ENCODE measurements around the gene GARNL3. TPM values are rescaled to one million over a fixed set of nuclear protein-coding genes. Genes with fewer than 3 reads are reported as not detected.
A peak's percentile ranks its signal among the peaks of the same experiment; 100 is the strongest.

Gene GARNL3
- polyA plus RNA-seq, 1 experiment, result 2.2 TPM

GRCh38 chr9:127237801-127238200, 26.8 kb upstream of the GARNL3 start:
- no peak overlapping the region for H3K4me3 ChIP-seq (ENCODE audit: low read depth, low read length)
- ChIA-PET POLR2A (no interaction called here), CTCF (no interaction called here)
- DNase-seq (ENCODE audit: low read depth), result no peak
- H3K27me3 ChIP-seq (ENCODE audit: control insufficient read depth, insufficient read depth, low read length), result no peaks in the 10 kb centered on the region
- no peak for TF ChIP-seq CTCF (IDR thresholded peaks at IDR 0.05; ENCODE audit: insufficient read depth, low read depth, low read length)
- H3K36me3 ChIP-seq (ENCODE audit: control insufficient read depth, insufficient read depth, low read length), result no peaks in the 10 kb centered on the region

GRCh38 chr9:127241354-127241753, 23.2 kb upstream of the GARNL3 start:
- Histone ChIP-seq H3K27me3 (ENCODE audit: control insufficient read depth, insufficient read depth, low read length) (no peaks in the 10 kb centered on the region), H3K4me3 (ENCODE audit: low read depth, low read length) (no peak overlapping the region), H3K36me3 (ENCODE audit: control insufficient read depth, insufficient read depth, low read length) (no peaks in the 10 kb centered on the region)
- DNase-seq (ENCODE audit: low read depth), result no peak
- CTCF ChIA-PET, result interaction anchor here (0.5 to 1.1 kb wide), 3 partner anchors 15 to 603 kb away, joined by 3 read pairs; no protein-coding TSS in a partner anchor
- POLR2A ChIA-PET, result no interaction called here
- no peak for TF ChIP-seq CTCF (IDR thresholded peaks at IDR 0.05; ENCODE audit: insufficient read depth, low read depth, low read length)

GRCh38 chr9:127244609-127245601, 19.7 kb upstream of the GARNL3 start:
- no peak for TF ChIP-seq CTCF (IDR thresholded peaks at IDR 0.05; ENCODE audit: insufficient read depth, low read depth, low read length)
- Histone ChIP-seq H3K4me3 (ENCODE audit: low read depth, low read length) (peak overlapping the region; percentile 75), H3K36me3 (ENCODE audit: control insufficient read depth, insufficient read depth, low read length) (no peaks in the 10 kb centered on the region), H3K27me3 (ENCODE audit: control insufficient read depth, insufficient read depth, low read length) (no peaks in the 10 kb centered on the region)
- ChIA-PET POLR2A (no interaction called here), CTCF (interaction anchor here (1.0 to 1.5 kb wide), 2 partner anchors 13 to 29 kb away, joined by 3 read pairs; no protein-coding TSS in a partner anchor)
- DNase-seq (ENCODE audit: low read depth), result peak; percentile 62

- no peaks in the 10 kb centered on the region for H3K27me3 ChIP-seq (ENCODE audit: control insufficient read depth, insufficient read depth, low read length)
- no peak for TF ChIP-seq CTCF (IDR thresholded peaks at IDR 0.05; ENCODE audit: insufficient read depth, low read depth, low read length)
- ChIA-PET CTCF (no interaction called here), POLR2A (no interaction called here)
- peak overlapping the region; percentile 75 for H3K4me3 ChIP-seq (ENCODE audit: low read depth, low read length)
- DNase-seq (ENCODE audit: low read depth), result no peak
- H3K36me3 ChIP-seq (ENCODE audit: control insufficient read depth, insufficient read depth, low read length), result no peaks in the 10 kb centered on the region
Observed at GRCh38 chr9:127245637-127246164, 18.9 kb upstream of the GARNL3 start.

GRCh38 chr9:127248241-127248640, 16.3 kb upstream of the GARNL3 start:
- Histone ChIP-seq H3K4me3 (ENCODE audit: low read depth, low read length) (no peak overlapping the region), H3K36me3 (ENCODE audit: control insufficient read depth, insufficient read depth, low read length) (no peaks in the 10 kb centered on the region), H3K27me3 (ENCODE audit: control insufficient read depth, insufficient read depth, low read length) (no peaks in the 10 kb centered on the region)
- DNase-seq (ENCODE audit: low read depth), result no peak
- ChIA-PET POLR2A (no interaction called here), CTCF (interaction anchor here (0.8 to 2.5 kb wide), 3 partner anchors 15 to 19 kb away, joined by 3 to 5 read pairs (median 3); no protein-coding TSS in a partner anchor)
- TF ChIP-seq CTCF (IDR thresholded peaks at IDR 0.05; ENCODE audit: insufficient read depth, low read depth, low read length), result no peak

All from BJ (cell line).